Measurements from ENCODE around the gene COPG1.
"Not testable (repeated sequence)": the region's sequence is repeated elsewhere in the genome, so short reads cannot be mapped to it uniquely, and the experiment has no call there.

COPG1 gene

GRCh38 chr3:129249284-129250065 lies at the start of gene COPG1:
TSS of gene COPG1 (plus strand) at chr3:129249606. CDS start at chr3:129249710, 104 bp downstream.
- peak; percentile 81 for DNase-seq

DNA sequence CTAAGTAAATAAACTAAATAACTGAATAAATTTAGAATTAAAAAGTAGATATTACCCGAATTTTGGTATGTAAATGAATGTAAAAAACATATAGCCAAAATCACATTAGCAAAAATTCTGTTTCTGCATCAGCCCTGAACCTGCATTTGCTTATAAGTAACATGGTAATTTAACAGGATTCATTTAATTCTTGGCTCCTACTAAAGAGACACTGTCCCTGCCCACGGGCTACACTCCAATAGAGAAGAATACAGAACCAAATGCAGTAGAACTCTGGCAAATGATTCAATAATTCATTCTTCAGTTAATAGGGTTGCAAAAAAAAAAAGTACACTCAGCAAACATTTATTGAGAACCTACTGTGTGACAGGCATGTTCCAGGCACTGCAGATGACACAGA lies 44.9 kb upstream of the COPG1 start:
- DNase-seq, result no peak

DNA sequence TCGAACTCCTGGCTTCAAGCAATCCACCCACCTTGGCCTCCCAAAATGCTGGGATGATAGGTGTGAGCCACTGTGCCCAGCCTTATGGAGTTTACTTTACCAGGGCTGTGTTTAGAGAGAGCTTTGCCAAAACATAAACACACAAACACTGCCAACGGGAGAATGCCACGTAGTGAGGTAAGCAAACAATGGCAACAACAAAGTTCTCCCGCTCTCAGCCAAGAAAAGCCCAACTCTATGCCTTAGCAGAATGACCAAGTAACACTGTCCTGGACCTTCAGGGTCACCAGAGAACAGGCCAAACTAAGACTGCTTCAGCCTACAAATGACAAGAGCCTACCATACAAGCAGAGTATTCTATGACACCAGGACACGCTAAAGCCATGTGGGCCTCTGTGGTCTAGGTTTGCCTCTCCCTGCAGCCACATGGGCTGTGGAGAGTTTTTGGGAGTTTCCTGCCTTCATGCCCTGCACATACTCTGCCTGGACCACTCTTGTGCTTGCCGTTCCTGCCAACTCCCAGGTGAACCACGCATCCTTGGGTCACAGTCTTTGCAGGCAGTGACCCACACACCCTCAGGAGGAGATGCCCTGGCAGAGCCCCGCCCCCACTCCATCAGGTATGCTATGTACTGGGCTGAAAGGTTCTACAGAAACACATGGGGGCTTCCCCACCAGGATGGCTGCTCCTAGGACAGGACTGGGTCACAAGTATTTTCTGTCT lies 44.1 kb upstream of the COPG1 start:
- DNase-seq, result no peak

GRCh38 chr3:129207479-129207878 lies 41.9 kb upstream of the COPG1 start:
- DNase-seq, result no peak

- no peak for DNase-seq
These were observed 38.1 kb upstream of the COPG1 start for GRCh38 chr3:129211345-129211744.

- no peak for DNase-seq
These were observed 37.6 kb upstream of the COPG1 start for GRCh38 chr3:129211772-129212171.

DNA sequence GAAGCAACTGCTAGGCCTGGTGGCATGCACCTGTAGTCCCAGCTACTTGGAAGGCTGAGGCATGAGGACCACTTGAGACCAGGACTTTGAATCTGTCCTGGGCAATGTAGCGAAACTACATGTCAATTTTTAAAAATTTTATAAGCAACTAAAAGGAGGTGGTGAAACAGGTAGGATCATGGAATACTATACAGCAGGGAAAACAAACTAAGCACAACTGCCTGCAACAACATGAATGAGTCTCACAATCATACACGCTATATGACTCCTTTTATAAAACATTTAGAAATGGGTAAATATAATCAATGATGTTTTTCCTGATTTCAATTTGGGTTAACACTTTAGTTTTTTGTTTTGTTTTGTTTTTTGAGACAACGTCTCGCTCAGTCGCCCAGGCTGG lies 36.2 kb upstream of the COPG1 start:
- no peak for DNase-seq

GRCh38 chr3:129218742-129219141 lies 30.7 kb upstream of the COPG1 start:
- DNase-seq, result no peak

GRCh38 chr3:129224387-129224786 lies 25.0 kb upstream of the COPG1 start:
- not testable (repeated sequence) for DNase-seq

DNA sequence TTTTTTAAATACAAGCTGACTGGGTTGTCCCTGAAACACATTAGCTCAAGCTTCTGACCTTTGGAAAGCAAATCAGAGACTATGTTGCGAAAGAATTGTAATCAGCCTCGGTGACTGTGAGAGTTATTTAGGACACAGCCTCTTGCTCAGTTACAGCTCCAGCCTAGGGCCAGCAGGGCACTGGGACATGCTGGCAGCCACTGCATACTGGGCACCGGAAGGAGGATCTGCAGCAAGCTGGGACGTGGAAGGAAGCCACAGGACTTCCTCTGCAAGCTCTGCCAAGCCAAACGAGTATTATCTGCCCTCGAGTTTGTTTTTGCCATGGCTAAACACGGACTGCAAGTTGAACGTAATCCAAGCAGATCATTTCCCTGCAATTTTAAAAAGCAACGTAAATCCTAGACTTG lies 24.4 kb upstream of the COPG1 start:
- DNase-seq, result peak; percentile 59

DNA sequence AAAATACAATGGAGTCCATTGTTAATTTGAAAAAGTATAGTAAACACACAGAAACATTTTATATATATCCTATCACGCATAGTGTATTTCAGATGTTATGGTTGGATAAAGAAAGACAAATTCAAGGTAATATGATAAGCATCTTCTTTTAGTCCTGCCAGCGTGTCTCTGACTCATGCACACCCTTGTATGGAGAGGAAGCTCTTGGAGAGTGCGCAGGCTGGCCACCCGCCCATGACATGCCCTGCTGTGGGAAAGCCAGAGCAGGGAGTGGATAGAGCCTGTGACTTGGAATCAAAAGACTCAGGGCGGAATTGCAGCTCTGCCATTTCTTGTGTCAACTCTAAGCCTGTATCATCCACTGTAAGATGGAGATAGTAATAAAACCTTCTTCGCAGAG lies 23.0 kb upstream of the COPG1 start:
- DNase-seq, result no peak

DNA sequence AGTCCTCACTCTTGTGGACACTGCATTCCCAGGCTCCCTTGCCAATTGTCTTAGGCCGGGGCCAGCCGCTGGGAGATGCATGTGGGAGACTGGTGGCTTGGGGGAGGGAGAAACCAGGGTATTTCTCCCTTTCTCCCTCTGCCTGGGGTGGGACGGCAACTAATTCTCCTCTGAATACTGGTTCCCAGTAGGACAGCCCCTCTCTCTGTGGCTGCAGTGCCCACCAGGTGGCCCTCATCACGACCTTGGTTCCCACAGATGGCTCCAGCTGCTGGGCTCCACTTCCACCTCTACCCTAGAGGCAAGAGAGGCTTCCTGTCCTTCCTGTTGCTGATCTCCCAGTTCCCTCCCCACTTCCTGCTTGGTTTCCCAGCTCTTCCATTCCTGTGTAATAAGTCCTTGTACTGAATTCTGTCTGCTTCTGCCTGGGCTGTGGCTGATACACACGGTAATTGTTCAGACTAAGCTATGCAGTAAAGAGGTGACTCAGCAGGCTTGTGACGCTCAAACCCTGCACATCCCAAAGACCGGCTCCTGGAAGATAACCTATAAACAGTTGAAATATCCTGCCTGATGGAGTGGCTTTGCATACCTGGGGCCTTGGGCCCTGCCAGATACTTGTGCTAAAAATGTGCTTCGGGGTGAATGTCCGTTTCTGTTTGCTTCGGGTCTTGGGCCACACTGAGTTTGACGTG lies 20.4 kb upstream of the COPG1 start:
- peak; percentile 16 for DNase-seq

GRCh38 chr3:129230311-129231019 lies 18.9 kb upstream of the COPG1 start:
- peak; percentile 64 for DNase-seq

- DNase-seq, result no peak
These were observed 17.9 kb upstream of the COPG1 start for GRCh38 chr3:129231331-129232119.

- peak; percentile 89 for DNase-seq
These were observed 15.9 kb upstream of the COPG1 start for GRCh38 chr3:129233538-129233937.

DNA sequence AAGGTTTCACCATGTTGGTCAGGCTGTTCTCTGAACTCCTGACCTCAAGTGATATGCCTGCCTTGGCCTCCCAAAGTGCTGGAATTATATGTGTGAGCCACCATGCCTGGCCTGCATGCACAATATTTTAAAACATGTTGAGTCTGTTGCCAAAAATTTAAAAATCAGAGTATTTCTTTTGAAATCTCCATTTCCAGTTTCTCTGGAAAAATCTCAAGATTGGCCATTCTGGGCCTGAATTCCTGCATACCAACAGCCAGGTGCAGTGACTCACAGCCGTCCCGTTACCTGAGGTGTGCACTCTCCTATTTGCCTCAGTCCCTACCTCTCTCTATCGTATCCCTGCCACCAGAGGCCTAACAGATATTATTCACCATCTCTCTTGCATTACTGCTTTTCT lies 15.0 kb upstream of the COPG1 start:
- no peak for DNase-seq

DNA sequence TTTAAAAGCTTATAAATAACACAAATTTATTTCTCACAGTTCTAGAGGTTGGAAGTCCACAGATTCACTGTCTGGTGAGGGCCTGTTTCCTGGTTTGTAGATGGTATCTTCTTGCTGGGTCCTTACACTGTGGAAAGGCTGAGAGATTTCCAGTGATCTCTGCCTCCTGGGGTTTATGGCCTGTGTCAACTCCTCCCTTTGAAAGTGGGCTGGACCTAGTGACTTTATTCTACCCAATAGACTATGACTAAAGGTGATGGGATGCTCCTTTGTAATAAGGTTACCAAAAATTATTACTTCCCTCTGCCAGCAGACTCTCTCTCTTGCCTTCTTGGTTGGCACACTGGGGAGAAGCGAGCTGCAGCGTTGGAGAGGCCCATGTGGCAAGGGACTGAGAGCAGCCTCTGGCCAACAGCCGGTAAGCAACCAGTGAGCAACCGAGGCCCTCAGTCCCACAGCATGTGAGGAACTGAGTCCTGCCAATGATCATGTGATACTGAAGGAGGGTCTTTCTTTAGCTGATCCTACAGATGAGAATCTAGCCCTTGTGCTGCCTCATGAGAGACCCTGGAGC lies 14.0 kb upstream of the COPG1 start:
- DNase-seq, result no peak

- no peak for DNase-seq
These were observed 10.3 kb upstream of the COPG1 start for GRCh38 chr3:129238945-129239705.

GRCh38 chr3:129239991-129240390 lies 9.4 kb upstream of the COPG1 start:
- no peak for DNase-seq

DNA sequence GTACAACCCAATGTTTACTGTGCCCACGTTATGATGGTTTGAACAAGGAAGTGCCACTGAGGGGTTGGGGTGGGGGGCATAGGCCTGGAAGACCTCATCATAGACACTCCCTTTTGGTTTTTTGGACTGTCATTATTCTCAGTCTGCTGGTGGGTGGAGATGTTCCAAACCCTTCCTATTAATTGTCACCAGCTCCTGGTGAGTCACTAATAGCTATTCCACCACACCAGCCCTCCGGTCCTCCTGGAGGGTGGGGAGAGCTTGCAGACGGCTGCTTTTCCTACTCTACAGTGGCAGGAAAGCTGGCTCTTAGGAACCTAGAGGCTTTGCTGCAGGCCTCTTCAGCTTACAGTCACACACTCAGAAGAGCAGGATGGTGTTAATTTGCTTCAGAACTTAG lies 9.0 kb upstream of the COPG1 start:
- no peak for DNase-seq

DNA sequence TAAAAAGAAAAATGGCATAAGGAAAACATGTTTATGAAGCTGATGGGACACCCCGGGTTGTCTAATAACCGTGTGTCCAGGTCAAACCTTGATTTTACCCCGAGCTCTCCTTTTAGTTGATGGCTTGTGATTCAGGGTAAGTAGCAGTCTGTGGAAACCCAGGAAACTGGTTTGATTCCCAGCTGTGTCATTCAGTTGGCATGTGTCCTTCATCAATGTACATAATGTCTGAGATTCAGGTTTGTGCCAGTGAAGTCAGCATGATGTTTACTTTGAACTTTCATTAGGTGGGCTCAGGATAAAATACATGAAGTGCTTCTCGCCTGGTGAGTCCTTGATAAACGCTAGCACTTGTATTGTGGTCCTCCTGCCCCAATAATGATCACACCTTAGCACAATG lies 4.3 kb upstream of the COPG1 start:
- no peak for DNase-seq
